NCI-H2107 (cell line): Measurements from ENCODE around the gene KLF9.
"Not testable (repeated sequence)": the region's sequence is repeated elsewhere in the genome, so short reads cannot be mapped to it uniquely, and the experiment has no call there.

Experiments used
- DNase-seq: peaks from one replicate; lab custom pipeline; 2025; lab: John Stamatoyannopoulos, UW

The KLF9 gene

DNA sequence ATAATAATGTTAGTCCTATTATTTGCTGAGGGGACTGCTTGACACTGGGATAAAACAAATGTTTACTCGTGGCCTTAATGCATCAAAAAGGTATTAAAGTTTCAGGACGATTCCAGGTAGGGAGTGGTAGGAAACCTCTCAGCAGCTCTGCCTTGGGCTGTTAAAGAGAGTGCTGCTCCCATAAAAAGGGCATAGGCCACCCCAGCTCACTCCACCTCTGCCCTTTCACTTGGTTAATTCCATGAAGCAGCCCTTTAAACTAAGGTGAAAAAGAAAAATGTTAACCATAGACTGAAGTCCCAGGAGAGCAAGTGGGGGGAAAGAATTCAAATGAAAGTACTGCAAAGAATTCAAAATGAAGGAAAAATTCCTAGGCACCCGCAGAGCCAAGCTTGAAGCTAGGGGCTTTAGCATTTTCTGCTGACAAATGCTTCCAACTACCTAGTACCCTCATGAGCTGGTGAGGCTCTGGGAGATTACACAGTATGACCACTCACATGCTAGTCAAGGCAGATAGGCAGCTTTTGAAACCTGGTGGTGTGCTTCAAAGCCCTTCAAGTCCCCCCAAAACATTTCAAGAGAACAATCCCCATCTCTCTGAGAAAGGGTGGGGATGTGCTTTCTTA is 8.5 kb downstream of the KLF9 start:
- DNase-seq, result no peak

DNA sequence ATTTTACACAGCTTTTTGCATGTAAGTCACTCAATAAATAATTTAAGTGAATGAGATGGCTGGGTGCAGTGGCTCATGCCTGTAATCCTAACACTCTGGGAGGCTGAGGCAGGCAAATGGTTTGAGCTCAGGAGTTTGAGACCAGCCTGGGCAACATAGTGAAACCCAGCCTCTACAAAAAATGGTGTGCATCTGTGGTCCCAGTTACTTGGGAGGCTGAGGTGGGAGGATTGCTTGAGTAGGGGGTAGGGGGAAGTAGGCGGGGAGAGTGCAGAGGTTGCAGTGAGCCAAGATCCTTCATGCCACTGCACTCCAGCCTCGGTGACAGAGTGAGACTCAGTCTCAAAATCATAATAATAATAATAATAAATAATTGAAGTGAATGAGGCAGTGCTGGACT is 10.2 kb downstream of the KLF9 start:
- DNase-seq, result no peak

DNA sequence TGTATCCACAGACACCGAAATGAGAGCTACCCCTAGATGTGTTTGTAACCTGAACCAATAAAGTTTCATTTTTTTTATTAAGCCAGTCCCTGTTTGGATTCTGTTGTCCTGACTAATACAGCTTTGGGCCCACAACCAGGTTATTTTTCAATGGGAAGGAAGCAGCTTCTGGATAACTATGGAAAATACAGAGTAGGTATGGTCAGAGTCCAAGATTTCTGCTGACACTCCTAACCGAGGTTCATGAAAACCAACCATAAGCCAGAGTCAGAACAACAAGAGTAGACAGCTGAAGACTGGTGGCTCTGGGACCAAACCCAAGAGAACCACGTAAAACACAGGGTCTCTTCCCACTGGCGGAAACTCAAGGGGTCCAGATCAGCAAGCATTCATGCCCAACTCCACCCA is 10.8 kb downstream of the KLF9 start:
- DNase-seq, result no peak

DNA sequence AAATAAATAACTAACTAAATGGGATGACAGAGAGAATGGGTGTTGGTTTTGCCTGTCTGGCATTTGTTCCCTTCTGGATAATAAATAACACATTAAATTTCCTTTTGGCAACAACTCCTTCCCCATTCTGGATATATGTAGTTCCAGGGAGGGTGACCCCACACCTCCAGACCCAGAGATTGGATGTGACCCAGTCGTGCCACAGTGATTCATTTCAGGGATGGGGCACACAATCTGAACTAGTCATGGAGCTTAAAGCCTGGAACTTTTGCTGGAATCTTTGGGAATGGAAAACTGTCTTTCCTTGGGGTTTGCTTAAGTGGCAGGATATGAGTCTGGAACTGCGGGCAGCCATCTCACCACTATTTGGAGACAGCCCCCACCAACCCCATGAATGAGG is 11.3 kb downstream of the KLF9 start:
- DNase-seq, result no peak

DNA sequence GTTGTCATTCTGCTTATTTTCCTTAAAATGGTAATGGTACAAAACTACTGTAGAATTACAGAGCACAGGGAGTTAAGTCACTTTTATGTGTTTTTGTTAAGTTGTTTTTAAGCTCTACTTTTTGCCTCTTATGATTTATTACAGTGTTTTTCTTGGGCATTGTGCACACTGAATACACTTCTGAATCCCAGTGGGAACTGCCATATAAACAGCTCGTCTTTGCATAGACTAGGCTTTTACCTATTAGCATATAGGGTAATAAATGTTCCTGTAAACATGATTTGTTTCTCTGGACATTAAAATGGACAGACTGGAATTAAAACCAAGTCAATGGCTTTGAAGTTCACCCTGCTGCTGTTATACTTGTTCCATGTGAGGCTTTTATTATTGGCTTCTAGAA is 12.2 kb downstream of the KLF9 start:
- DNase-seq, result no peak

DNA sequence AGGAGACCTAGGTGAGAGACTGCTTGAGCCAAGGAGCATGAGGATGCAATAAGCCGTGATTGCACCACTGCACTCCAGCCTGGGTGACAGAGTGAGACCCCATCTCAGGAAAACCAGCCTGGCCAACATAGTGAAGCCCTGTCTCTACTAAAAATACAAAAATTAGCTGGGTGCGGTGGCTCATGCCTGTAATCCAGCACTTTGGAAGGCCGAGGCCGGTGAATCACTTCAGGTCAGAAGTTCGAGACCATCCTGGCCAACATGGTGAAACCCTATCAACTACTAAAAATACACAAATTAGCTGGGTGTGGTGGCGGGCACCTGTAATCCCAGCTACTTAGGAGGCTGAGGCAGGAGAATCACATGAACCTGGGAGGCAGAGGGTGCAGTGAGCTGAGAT is 13.2 kb downstream of the KLF9 start:
- DNase-seq, result not testable (repeated sequence)

DNA sequence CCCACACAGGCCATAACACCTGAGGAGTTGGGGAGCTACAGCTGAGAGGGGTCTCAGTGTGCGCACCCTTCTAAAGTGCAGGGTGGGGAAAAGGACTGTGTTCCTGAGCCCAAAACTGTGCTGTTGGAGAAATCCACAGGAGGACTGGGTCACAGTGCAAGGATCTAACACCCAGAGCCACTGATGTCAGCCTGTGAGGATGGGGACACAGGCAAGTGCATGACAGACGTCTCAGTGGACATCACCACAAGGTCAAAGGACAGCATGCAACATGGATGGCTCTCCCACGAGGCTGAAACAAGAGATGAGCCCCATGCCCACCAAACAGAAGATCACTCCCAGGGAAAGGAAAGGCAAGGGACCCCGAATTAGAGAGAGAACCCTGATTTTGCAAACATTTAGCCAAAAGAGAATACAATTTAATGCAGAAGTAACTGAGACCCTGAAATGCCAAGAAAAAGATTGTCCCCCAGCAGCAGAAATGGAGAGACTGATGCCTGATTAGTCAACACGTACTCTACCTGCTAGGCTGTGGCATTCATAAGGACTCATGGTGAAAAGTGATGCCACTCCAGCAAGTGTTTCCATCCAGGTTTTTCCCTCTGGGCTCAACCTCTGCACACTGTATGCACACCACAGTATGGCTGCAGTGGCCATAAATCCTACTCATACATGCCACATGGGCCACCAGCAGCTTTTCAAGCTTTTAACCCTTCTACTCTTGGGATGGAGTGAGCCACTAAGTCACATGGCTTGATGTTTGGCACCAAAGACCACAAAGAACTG is 14.2 kb downstream of the KLF9 start:
- no peak for DNase-seq

DNA sequence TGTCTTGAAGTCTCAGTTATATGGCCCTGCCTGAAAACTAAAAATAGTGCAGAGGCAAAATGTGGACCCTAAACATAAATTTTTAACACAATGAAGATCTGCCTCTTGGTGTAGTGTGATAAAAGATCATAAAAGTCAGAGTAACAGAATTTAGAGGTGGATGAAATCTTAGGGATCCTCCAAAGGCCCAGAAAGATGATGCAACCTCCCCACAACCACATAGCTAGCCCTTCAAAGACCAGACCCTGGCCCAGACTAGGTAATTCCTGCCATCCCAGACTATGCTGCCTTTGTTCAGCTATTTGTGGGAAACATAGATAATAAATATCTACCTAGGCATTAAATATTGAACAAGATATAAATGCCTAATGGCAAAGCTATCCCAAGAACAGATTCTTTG is 15.3 kb downstream of the KLF9 start:
- DNase-seq, result no peak

DNA sequence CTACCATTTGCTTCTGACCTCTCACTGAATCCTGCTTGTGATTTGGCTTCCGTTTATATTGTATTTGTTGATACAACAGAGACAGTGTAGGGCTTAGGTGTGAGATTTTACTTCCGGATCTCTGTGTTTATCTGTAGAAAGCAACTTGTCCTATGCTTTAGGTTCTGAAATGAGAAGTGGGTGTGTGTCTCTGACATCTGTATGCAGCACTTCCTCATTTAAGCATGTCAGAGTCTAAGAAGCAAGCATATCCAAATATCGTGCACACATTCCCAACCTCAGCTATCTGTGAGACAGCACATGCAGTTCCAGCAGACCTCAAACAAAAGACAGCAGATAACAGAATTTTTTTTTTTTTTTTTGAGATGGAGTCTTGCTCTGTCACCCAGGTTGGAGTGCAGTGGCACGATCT is 16.3 kb downstream of the KLF9 start:
- no peak for DNase-seq

DNA sequence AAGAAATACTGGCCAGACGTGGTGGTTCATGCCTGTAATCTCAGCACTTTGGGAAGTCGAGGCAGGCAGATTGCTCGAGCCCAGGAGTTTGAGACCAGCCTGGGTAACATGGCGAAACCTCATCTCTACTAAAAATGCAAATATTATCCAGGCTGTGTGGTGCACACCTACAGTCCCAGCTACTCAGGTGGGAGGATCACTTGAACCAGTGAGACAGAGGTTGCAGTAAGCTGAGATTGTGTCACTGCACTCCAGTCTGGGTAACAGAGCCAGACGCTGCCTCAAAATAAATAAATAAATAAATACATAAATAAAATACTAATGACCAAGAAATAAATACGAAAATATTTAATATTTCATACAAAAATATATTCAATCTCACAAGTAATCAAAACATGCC is 18.8 kb downstream of the KLF9 start:
- no peak for DNase-seq

DNA sequence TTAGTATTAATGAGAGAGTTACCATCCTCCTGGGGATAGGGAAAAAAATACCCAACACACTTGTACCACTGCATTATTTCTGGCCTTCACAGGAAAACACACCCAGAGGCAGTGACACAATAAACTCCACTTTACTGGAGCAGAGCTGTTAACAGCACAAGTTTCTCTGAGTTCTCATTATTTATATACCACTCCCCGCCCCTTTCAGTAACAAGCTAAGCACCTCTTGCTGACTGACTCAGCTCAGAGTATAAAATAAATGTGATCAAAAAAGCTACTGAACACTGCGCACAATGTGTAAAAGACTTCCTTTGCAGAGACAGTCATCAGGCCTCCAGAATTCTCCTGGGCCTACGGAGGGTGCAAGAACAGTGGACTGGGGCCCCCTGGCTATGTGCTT is 21.6 kb downstream of the KLF9 start:
- DNase-seq, result no peak

DNA sequence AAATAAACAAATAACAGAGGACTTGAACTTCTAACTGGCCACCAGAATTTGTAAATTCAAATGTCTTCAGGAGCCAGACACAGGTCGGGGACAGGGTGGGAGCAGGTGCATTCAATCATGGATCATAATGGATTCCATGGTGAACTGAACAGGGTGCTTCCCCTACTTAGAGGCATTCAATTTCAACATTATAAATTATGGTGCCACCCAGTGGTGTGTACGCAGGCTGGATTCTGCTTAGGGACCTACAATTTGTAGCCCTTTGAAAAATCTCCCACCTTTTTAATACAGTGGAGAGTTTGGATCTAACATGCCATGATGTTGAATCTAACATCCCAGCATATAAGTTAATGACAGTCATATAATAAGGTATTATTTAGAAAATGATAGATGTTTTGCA is 22.3 kb downstream of the KLF9 start:
- no peak for DNase-seq

DNA sequence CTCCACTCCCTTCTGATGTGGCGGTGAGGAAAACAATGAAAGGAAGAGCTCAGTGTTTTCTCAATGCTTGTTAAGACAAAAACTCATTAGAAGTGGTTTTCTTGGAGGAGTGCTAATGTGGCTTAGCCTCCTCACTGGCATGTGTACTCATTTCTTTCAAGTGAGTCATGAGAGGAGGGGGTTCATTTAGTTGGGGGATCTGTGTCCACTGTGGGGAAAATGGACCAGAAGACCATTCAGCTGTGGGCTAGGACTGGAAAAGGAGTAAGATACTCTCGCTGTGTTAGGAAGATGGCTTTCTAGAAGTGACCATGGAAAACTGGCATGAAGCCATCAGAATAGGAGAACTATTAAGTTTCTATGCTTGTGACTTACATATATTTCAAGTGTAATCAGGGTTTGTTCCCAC is 23.5 kb downstream of the KLF9 start:
- DNase-seq, result no peak

DNA sequence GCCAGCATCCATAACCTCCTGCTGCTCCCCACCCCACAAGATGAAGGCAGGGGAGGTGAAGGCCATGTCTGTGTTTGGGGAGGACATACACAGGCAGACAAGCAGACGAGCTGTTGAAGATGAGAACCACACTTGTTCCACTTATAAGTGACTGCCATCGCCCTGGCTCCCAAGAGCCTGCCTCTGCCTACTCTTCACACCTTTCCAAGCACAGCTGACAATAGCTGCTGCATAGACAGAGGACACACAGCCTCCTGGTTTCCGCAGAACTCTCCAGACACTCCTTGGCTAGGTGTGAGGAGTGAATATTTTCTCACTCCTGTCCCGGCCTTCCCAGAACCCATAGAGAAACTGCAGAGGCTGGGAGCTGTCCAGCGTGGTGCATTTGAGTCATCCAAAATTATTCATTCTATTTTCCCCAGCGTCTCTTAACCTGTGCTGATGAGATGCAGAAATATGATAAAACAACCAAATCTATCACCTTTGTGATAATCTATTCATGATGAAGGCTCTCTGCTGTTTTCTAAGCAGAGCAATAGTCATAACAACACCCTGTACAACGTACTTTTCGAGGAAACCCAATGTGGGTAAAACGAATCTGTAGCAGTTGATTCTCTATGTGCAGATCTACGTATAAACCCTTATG is 24.7 kb downstream of the KLF9 start:
- DNase-seq, result no peak

DNA sequence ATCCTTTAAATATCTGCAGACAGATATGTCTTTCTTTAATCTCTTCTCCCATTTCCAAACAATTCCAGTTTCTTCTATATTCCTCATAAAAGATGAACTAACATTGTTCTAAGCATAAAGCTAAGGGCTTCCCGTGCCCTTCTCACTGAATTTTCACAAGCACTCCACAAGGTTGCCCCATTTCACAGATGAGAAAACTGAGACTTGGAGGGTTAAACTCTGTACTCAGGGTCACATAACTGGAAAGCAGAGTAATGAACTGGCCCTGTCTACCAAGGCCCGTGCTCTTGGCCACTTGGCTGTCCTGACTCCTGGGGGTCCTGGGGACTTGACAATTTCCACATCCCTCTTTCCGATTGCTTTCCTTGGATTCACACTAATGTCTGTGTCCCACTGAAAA is 25.3 kb downstream of the KLF9 start:
- no peak for DNase-seq

DNA sequence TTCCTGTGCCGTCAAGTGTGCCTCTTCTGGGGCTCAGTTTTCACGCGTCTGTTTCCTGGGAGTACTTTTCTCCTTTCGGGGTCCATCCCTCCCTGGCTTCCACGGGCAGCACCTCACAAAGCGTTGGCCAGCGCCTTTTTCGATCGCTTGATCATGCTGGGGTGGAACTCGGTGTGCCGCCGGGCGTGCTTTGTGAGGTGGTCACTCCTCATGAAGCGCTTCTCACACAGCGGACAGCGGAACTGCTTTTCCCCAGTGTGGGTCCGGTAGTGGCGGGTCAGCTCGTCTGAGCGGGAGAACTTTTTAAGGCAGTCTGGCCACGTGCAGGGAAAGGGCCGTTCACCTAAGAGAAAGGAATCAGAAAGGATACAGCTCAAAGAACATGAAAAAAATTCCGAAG is 26.8 kb downstream of the KLF9 start:
- no peak for DNase-seq

DNA sequence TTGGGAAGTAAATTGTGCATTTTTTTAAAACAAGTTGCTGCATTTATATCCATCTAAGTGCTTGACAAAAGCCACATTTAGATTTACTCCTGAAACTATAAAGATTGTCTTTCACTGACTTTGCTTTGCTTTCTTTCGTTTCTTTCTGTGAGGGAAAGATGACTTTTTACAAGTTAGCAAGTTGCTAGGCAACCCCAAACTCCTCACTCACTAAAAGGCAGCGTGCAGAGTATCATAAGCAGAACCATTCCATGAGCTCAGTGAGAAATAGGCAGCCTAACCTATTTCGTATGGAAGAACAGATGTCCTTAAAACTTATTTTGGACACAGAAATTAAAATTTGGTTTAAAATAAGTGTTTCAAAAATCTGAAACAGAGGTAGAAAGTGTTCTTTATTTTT is 29.0 kb downstream of the KLF9 start:
- no peak for DNase-seq

DNA sequence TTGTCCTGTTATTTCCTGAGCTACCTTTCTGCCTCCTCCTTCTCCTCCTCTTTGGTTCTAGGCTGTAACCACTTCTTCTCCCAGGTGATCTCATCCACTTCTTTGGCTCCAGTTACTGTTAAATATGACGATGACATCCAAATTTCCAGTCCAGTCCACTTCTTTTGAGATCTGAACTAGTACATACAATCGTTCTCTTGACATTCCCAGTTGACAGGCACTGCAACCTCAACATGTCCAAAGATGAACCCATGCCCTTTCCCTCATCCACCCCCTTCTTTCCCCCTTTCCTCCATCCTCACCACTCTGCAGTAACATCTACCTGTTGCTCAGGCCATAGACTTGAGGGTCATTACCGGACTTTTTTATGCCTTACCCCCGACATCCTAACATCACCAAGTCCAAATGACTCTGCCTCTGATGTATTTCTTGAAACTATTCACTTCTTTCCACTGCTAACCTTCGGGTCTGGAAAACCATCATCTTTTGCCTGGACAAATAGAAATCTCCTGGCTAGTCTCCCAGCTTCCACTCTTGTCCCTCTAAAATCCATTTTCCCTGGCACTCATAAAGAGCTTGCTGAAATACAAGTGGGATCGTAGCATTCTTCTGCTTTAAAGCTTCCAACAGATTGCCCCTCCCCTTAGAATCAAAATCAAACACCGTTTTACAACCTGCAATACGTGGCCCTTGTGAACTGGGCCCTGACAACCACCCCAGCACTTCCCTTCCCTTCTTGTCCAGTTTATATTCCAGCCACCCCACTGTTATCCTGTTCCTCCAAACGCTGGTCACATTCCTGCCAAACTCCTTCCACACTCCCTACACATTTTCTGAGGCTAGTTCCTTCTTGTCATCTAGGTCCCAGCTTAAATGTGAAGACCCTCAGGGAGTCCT is 31.5 kb downstream of the KLF9 start:
- no peak for DNase-seq

DNA sequence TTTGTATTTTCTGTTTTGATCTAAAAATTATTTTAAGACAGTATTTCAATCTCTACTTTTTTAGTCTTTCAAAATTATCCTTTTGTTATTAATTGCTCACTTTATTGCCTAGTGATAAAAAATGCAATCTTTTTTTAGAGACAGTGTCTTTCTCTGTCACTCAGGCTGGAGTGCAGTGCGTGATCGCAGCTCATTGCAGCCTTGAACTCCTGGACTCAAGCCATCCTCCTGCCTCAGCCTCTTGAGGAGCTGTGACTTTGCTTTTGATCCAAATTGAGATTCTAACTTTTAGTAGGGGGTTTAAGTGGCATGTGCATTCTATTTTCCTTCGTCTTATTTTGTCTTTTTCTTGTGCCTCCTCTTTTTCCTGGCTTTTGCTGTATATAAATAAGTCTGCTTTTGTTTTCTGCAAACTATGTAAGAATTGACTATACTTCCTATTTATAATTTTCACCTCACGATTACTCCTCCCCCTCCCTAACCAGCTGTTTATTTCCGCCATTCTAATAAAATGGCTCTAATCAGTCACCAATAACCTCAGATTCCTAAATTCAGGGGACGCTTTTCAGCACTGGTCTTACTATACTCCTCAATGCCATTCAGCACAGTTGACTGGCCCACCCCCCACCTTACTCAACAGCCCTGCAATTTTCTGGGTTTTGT is 32.3 kb downstream of the KLF9 start:
- DNase-seq, result no peak

DNA sequence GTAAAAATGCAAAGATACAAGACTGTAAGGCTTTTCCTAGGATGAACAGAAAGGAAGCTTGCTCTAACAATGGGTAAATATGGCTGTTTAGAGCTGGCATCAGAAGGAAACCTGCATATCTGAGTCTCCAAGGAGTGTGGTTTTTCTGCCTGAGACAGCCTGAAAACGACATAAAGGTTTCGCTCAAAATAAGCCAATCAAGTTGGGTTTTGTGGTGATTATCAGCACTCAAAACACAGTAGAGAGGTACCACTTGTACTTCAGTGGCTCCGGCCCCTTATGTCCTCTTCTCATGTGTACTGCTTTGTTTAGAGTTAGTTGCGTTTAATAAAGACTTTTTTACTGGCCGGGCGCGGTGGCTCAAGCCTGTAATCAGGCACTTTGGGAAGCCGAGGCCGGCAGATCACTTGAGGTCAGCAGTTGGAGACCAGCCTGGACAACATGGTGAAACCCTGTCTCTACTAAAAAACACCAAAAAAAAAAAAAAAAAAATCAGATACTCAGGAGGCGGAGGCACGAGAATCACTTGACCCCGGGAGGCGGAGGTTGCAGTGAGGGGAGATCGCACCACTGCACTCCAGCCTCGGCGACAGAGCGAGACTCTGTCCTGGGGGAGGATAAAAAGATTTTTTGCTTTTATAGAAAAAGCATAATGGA is 39.4 kb downstream of the KLF9 start:
- no peak for DNase-seq

DNA sequence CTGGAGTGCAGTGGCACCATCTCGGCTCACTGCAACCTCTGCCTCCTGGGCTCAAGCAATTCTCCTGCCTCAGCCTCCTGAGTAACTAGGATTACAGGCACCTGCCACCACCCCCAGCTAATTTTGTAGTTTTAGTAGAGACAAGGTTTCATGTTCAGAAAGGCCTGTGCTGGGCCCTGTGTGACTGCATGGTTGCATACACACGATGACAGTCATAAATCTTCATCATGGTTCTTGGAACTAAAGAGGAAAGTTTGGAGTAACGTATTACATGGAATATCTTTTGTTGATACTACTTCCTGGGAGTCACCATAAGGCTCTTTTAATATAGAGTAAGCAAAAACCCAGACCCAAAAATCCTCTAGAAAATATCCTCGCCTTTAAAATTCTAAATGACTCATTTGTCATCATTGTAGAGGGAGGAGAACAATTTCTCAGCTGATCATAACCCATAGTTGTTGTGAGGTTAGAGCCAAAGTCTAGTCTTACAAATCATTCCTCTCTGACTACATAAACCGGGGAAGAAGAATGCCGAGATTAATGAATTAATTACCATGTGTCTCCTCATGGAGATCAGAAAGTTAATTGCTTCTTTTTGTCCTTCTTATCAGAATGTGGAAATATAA is 47.0 kb downstream of the KLF9 start:
- no peak for DNase-seq
